BLaER1 treated with 17β-estradiol and CSF1 and Interleukin-3, amounts not matched to agents 10 nM and 100 nM (cell line): ENCODE measurements around the gene ACHE.
A peak's percentile ranks its signal among the peaks of the same experiment; 100 is the strongest.
"Not testable (repeated sequence)": the region's sequence is repeated elsewhere in the genome, so short reads cannot be mapped to it uniquely, and the experiment has no call there.

Experiments
- H3K27ac ChIP-seq, 11 experiments: shearing (Covaris generic); formaldehyde crosslinking; 2 replicates each; pipeline ENCODE4 v1.8.1; 2022
- H3K27me3 ChIP-seq, 11 experiments: shearing (Covaris generic); formaldehyde crosslinking; 2 replicates each; pipeline ENCODE4 v1.8.1; 2022
- H3K36me3 ChIP-seq, 11 experiments: shearing (Covaris generic); formaldehyde crosslinking; 2 replicates each; pipeline ENCODE4 v1.8.1; 2022
- H3K4me1 ChIP-seq, 10 experiments: shearing (Covaris generic); formaldehyde crosslinking; 2 replicates each; pipeline ENCODE4 v1.8.1; 2022
- H3K4me2 ChIP-seq, 11 experiments: shearing (Covaris generic); formaldehyde crosslinking; 2 replicates each; pipeline ENCODE4 v1.8.1; 2022
- H3K4me3 ChIP-seq, 10 experiments: shearing (Covaris generic); formaldehyde crosslinking; 2 replicates each; pipeline ENCODE4 v1.8.1; 2022
- H3K9ac ChIP-seq, 11 experiments: shearing (Covaris generic); formaldehyde crosslinking; 2 replicates each; pipeline ENCODE4 v1.8.1; 2022
- H3K9me3 ChIP-seq, 11 experiments: shearing (Covaris generic); formaldehyde crosslinking; replicated peaks in 1 of 11; 2 replicates each; pipeline ENCODE4 v1.8.1; 2022
- H4K20me1 ChIP-seq, 11 experiments: shearing (Covaris generic); formaldehyde crosslinking; 2 replicates each; pipeline ENCODE4 v1.8.1; 2022
- Cebpa-rat ChIP-seq, 11 experiments: shearing (Covaris generic); IDR thresholded peaks; 2 replicates each; pipeline ENCODE4 v1.8.1; 2022

Gene ACHE

DNA sequence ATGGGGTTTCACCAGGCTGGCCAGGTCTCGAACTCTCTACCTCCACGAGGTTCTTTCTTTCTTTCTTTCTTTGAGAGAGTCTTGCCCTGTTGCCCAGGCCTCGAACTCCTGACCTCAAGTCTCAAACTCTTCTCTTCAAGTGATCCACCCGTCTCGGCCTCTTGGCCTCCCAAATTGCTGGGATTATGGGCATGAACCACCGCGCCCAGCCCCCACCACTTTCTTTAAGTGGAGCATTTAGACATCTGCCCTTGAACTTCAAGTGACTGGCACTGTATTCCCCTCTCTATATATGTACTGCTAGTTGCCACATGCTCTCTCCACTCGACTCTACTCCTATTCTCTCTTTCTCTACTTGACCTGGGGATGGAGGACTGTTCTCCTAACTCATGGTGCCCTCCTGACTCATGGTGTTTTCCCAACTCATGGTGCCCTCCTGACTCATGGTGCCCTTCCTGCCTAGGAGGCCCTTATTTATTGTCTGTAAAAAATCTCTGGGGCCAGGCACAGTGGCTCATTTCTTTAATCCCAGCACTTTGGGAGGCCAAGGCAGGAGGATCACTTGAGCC is 19.3 kb upstream of the ACHE start:
- no peak for TF ChIP-seq Cebpa-rat (IDR thresholded peaks at IDR 0.05)
- Histone ChIP-seq H3K9me3 (no peaks in the 10 kb centered on the region), H3K27ac (peak overlapping the region in 1 of 11 experiments; percentile 44; a peak in 2 of 22 replicates), H3K27me3 (no peaks in the 10 kb centered on the region), H3K4me3 (no peak overlapping the region), H3K9ac (no peak overlapping the region), H3K4me2 (peak overlapping the region in 4 of 11 experiments; percentile 4 to 56 (median 25); a peak in 6 of 22 replicates), H3K36me3 (no peaks in the 10 kb centered on the region), H3K4me1 (peaks cover 0 to 27% (median 8%) of the 10 kb centered on the region in 10 experiments; a peak in 12 of 20 replicates), H4K20me1 (no peaks in the 10 kb centered on the region)

DNA sequence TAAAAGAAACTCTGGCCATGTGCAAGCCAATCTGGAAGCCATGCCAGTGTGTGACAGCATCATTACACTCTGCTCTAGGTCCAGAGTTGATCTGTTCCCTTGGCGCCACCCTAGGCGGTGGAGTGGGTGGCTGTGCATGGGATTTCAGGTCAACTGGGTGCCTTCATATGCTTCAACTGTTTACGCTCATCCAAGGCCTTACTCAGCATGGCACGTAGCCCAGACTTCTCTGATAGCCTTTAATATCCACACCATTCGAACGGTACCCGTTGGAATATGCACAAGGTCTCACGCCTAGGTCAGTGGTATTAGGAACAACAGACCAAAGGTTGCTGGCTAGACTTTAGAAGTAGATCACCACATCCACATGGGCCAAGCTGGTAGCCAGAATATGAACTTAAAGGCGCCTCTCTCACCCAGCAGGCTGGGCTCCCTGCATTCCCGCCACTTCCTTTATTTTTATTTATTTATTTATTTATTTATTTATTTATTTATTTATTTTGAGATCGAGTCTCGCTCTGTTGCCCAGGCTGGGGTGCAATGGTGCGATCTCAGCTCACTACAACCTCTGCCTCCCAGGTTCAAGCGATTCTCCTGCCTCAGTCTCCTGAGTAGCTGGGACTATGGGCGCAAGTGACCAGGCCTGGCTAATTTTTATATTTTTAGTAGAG is 18.7 kb upstream of the ACHE start:
- Histone ChIP-seq H3K4me2 (peak overlapping the region in 1 of 11 experiments; percentile 37; a peak in 3 of 22 replicates), H3K4me3 (no peak overlapping the region), H4K20me1 (no peaks in the 10 kb centered on the region), H3K27ac (peak overlapping the region in 1 of 11 experiments; percentile 44; a peak in 2 of 22 replicates), H3K27me3 (no peaks in the 10 kb centered on the region), H3K36me3 (no peaks in the 10 kb centered on the region), H3K9me3 (no peaks in the 10 kb centered on the region), H3K9ac (no peak overlapping the region), H3K4me1 (peaks cover 0 to 29% (median 9%) of the 10 kb centered on the region in 10 experiments; a peak in 12 of 20 replicates)
- no peak for TF ChIP-seq Cebpa-rat (IDR thresholded peaks at IDR 0.05)

DNA sequence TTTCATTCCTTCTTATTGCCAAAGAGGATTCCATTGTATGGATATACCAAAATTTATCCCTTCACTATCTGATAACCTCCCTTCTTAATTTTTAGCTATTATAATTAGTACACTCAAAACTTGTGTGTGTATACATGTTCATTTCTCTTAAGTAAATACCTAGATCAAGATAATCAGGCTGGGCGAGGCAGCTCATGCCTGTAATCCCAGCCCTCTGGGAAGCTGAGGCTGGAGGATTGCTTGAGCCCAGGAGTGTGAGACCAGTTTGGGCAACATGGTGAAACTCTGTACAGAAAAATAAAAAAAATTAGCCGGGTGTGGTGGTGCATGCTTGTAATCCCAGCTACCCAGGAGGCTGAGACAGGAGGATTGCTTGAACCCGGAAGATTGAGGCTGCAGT is 15.8 kb upstream of the ACHE start:
- Histone ChIP-seq H3K9ac (no peak overlapping the region), H4K20me1 (no peaks in the 10 kb centered on the region), H3K27me3 (no peaks in the 10 kb centered on the region), H3K9me3 (peaks cover 0 to 14% (median 8%) of the 10 kb centered on the region in 11 experiments; a peak in 17 of 22 replicates), H3K36me3 (no peaks in the 10 kb centered on the region), H3K4me2 (no peak overlapping the region), H3K4me1 (peaks cover 0 to 29% (median 9%) of the 10 kb centered on the region in 10 experiments; a peak in 12 of 20 replicates), H3K27ac (no peak overlapping the region), H3K4me3 (no peak overlapping the region)
- no peak for TF ChIP-seq Cebpa-rat (IDR thresholded peaks at IDR 0.05)

GRCh38 chr7:100910443-100910842 is 14.8 kb upstream of the ACHE start:
- Histone ChIP-seq H3K27ac (peak overlapping the region in 1 of 11 experiments; percentile 45; a peak in 3 of 22 replicates), H3K4me2 (peak overlapping the region in 6 of 11 experiments; percentile 8 to 55 (median 42); a peak in 11 of 22 replicates), H3K9me3 (peaks cover 0 to 14% (median 8%) of the 10 kb centered on the region in 11 experiments; a peak in 17 of 22 replicates), H3K4me1 (peaks cover 0 to 29% (median 9%) of the 10 kb centered on the region in 10 experiments; a peak in 12 of 20 replicates)
- H3K27me3 ChIP-seq, H3K9ac ChIP-seq, H3K36me3 ChIP-seq, H3K4me3 ChIP-seq, H4K20me1 ChIP-seq: not testable (repeated sequence)

DNA sequence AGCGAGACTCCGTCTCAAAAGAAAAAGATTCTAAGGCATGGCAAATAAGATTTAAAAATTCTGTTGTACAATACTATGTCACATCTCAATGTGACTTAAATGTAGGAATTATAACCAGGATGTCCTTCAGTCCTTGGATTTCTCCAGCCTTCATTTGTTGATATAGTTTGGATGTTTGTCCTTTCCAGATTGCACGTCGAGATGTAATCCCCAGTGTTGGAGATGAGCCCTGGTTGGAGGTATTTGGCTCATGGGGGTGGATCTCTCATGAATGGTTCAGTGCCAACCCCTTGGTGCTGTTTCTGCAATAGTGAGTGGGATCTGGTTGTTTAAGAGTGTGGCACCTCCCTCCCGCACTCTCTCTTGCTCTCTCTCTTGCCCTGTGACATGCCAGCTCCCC is 12.8 kb upstream of the ACHE start:
- no peak for TF ChIP-seq Cebpa-rat (IDR thresholded peaks at IDR 0.05)
- Histone ChIP-seq H3K27me3 (no peaks in the 10 kb centered on the region), H3K27ac (no peak overlapping the region), H3K4me2 (no peak overlapping the region), H4K20me1 (no peaks in the 10 kb centered on the region), H3K4me3 (no peak overlapping the region), H3K9ac (no peak overlapping the region), H3K4me1 (peaks cover 0 to 21% (median 9%) of the 10 kb centered on the region in 10 experiments; a peak in 12 of 20 replicates), H3K9me3 (peaks cover 0 to 14% (median 8%) of the 10 kb centered on the region in 11 experiments; a peak in 17 of 22 replicates), H3K36me3 (no peaks in the 10 kb centered on the region)

GRCh38 chr7:100902638-100903037 is 7.0 kb upstream of the ACHE start:
- Histone ChIP-seq H3K4me2 (0 out of 22 replicates have a peak overlapping the region, but pooled peaks of 1 of the 11 experiments have one; percentile 12), H3K9me3 (peaks cover 0 to 1% (median 0%) of the 10 kb centered on the region in 11 experiments; a peak in 1 of 22 replicates), H4K20me1 (no peaks in the 10 kb centered on the region), H3K4me3 (no peak overlapping the region), H3K27ac (no peak overlapping the region), H3K27me3 (peaks cover 0 to 10% (median 8%) of the 10 kb centered on the region in 11 experiments; a peak in 19 of 22 replicates), H3K9ac (no peak overlapping the region), H3K4me1 (peaks cover 0 to 10% (median 0%) of the 10 kb centered on the region in 10 experiments; a peak in 2 of 20 replicates), H3K36me3 (no peaks in the 10 kb centered on the region)
- TF ChIP-seq Cebpa-rat (IDR thresholded peaks at IDR 0.05), result no peak

DNA sequence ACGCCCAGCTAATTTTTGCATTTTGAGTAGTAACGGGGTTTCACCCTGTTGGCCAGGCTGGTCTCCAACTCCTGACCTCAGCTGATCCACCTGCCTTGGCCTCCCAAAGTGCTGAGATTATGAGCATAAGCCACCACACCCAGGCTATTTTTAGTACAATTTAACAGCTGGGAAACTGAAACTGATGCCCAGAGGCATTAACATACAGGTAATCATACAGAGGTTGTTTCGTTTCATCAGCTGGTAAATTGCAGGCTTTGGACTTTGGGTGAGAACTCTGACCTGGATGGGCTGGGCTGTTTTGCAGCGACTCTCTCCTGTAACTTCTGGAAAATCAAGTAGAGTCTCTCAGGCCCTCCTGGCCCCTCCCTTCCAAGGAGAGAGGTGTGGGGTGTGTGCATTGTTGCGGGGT is 6.2 kb upstream of the ACHE start:
- Histone ChIP-seq H3K9ac (no peak overlapping the region), H3K27me3 (peaks cover 6 to 17% (median 15%) of the 10 kb centered on the region in 11 experiments), H3K36me3 (no peaks in the 10 kb centered on the region), H3K9me3 (no peaks in the 10 kb centered on the region; a peak in 1 of 22 replicates), H3K4me3 (no peak overlapping the region), H3K4me1 (peaks cover 0 to 10% (median 0%) of the 10 kb centered on the region in 10 experiments; a peak in 2 of 20 replicates), H3K27ac (no peak overlapping the region), H3K4me2 (no peak overlapping the region), H4K20me1 (no peaks in the 10 kb centered on the region; a peak in 1 of 22 replicates)
- no peak for TF ChIP-seq Cebpa-rat (IDR thresholded peaks at IDR 0.05)

GRCh38 chr7:100900978-100901377 is 5.3 kb upstream of the ACHE start:
- no peak for TF ChIP-seq Cebpa-rat (IDR thresholded peaks at IDR 0.05)
- Histone ChIP-seq H3K27ac (no peak overlapping the region), H3K9ac (no peak overlapping the region), H3K4me2 (no peak overlapping the region), H3K4me3 (no peak overlapping the region), H3K9me3 (no peaks in the 10 kb centered on the region), H3K36me3 (no peaks in the 10 kb centered on the region), H3K27me3 (peaks cover 15 to 26% (median 24%) of the 10 kb centered on the region in 11 experiments), H3K4me1 (peaks cover 0 to 17% (median 2%) of the 10 kb centered on the region in 10 experiments; a peak in 7 of 20 replicates), H4K20me1 (peaks cover 0 to 9% (median 5%) of the 10 kb centered on the region in 11 experiments; a peak in 7 of 22 replicates)

DNA sequence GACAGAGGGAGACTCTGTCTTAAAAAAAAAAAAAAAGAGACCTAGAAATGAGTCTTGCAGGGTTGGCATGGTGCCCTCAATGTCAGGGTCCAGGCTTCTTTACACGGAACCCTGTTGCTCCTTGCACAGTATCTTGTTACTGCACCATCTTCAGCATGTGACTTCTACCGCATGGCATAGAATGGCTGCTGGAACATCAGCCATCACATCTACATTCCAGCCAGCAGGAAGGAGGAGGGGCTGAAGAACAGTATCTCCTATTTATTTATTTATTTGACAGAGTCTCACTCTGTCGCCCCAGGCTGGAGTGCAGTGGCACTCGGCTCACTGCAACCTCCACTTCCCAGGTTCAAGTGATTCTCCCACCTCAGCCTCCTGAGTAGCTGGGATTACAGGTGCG is 3.7 kb upstream of the ACHE start:
- H3K9me3 ChIP-seq, result no peaks in the 10 kb centered on the region
- no peaks in the 10 kb centered on the region for H3K36me3 ChIP-seq
- no peak overlapping the region for H3K27ac ChIP-seq
- H3K9ac ChIP-seq, result no peak overlapping the region
- TF ChIP-seq Cebpa-rat (IDR thresholded peaks at IDR 0.05), result no peak
- no peak overlapping the region for H3K4me2 ChIP-seq
- peaks cover 5 to 31% (median 13%) of the 10 kb centered on the region in 10 experiments; a peak in 16 of 20 replicates for H3K4me1 ChIP-seq
- H3K4me3 ChIP-seq, result no peak overlapping the region
- peaks cover 0 to 22% (median 8%) of the 10 kb centered on the region in 11 experiments; a peak in 13 of 22 replicates for H4K20me1 ChIP-seq
- peaks cover 30 to 42% (median 40%) of the 10 kb centered on the region in 11 experiments for H3K27me3 ChIP-seq
